ENCODE results near the gene FAM114A1. TPM values are rescaled to one million over a fixed set of nuclear protein-coding genes. Genes with fewer than 3 reads are reported as not detected.

Gene FAM114A1
- total RNA-seq, 1 experiment from 2014 or later = 32.0 TPM

DNA sequence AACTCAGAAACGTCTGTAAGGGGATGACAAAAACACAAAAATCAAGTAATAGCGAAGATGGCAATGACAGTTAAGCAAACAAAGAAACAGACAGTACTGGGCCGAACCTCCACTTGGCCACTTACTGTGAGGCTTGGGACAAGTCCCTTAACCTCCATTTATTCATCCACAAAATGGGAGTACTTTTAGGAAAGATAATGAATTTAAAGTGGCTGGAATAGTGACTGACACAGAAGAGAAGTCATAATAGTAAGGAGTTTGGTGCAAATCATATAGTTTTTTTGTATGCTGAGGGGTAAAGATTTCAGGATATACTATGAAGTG, 9.5 kb upstream of the FAM114A1 start:
- H3K36me3 ChIP-seq (ENCODE audit: control insufficient read depth, insufficient read depth, low read length) = no peaks in the 10 kb centered on the region
- no TSS peak for BruUV-seq (replicated peaks)
- H3K4me3 ChIP-seq (ENCODE audit: low read depth in 2 of 2, low read length in 2 of 2) = no peak overlapping the region
- H3K4me1 ChIP-seq (ENCODE audit: control insufficient read depth, insufficient read depth, low read length) = peaks cover 19% of the 10 kb centered on the region
- no peak for TF ChIP-seq CTCF (IDR thresholded peaks at IDR 0.05)
- TF ChIP-seq TCF7L2 (IDR thresholded peaks at IDR 0.05; ENCODE audit: low read depth, low read length) = no peak
- no peak for TF ChIP-seq REST (IDR thresholded peaks at IDR 0.05; ENCODE audit: insufficient read depth in 1 of 2, low read depth in 2 of 2, low read length in 1 of 2)
- ChIA-PET POLR2A (no interaction called here), CTCF (no interaction called here)
- peak overlapping the region; percentile 82 for H3K27ac ChIP-seq (ENCODE audit: low read length)
- DNase-seq (ENCODE audit: low read depth, low spot score) = no peak
- in situ Hi-C loops (cut with HindIII; ENCODE audit: low pct_unique_long_range_greater_than_20kb, low sequenced_read_pairs) = no loop called here
- no peaks in the 10 kb centered on the region for H3K27me3 ChIP-seq (ENCODE audit: control insufficient read depth, insufficient read depth, low read length)
- H3K9me3 ChIP-seq (ENCODE audit: control insufficient read depth, insufficient read depth, low read depth, low read length) = no peaks in the 10 kb centered on the region
- no peak for ATAC-seq
- intact Hi-C loops (cut with micrococcal nuclease; ENCODE audit: unreplicated experiment) = no loop called here

DNA sequence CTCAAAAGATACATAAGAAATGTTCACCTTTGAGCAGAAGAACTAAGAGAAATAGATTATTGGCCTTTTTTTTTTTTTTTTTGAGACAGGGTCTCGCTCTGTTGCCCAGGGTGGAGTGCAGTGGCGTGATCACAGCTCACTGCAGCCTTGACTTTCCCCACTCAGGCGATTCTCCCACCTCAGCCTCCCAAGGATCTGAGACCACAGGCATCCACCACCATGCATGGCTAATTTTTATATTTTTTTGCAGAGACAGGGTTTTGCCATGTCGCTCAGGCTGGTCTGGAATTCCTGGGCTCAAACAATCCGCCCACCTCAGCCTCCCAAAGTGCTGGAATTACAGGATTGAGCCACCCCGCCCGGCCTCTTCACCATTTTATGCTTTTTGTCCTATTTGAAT, 8.1 kb upstream of the FAM114A1 start:
- H3K4me3 ChIP-seq (ENCODE audit: low read depth in 2 of 2, low read length in 2 of 2) = no peak overlapping the region
- BruUV-seq (replicated peaks) = no TSS peak
- no peaks in the 10 kb centered on the region for H3K27me3 ChIP-seq (ENCODE audit: control insufficient read depth, insufficient read depth, low read length)
- TF ChIP-seq REST (IDR thresholded peaks at IDR 0.05; ENCODE audit: insufficient read depth in 1 of 2, low read depth in 2 of 2, low read length in 1 of 2) (no peak), TCF7L2 (IDR thresholded peaks at IDR 0.05; ENCODE audit: low read depth, low read length) (no peak), CTCF (IDR thresholded peaks at IDR 0.05) (no peak), SIN3A (IDR thresholded peaks at IDR 0.05; ENCODE audit: borderline replicate concordance, insufficient read depth, low read depth, low read length) (no peak), POLR2AphosphoS5 (IDR thresholded peaks at IDR 0.05; ENCODE audit: low read depth, low read length) (no peak)
- peaks cover 19% of the 10 kb centered on the region for H3K4me1 ChIP-seq (ENCODE audit: control insufficient read depth, insufficient read depth, low read length)
- ChIA-PET POLR2A (no interaction called here), CTCF (no interaction called here)
- DNase-seq (ENCODE audit: low read depth, low spot score) = no peak
- in situ Hi-C loops (cut with HindIII; ENCODE audit: low pct_unique_long_range_greater_than_20kb, low sequenced_read_pairs) = no loop called here
- intact Hi-C loops (cut with micrococcal nuclease; ENCODE audit: unreplicated experiment) = no loop called here
- H3K27ac ChIP-seq (ENCODE audit: low read length) = no peak overlapping the region
- H3K36me3 ChIP-seq (ENCODE audit: control insufficient read depth, insufficient read depth, low read length) = no peaks in the 10 kb centered on the region
- H3K9me3 ChIP-seq (ENCODE audit: control insufficient read depth, insufficient read depth, low read depth, low read length) = no peaks in the 10 kb centered on the region
- ATAC-seq = no peak
